HepG2 (cell line): ENCODE measurements around the gene ABHD6. TPM values are rescaled to one million over a fixed set of nuclear protein-coding genes. Genes with fewer than 3 reads are reported as not detected.
A peak's percentile ranks its signal among the peaks of the same experiment; 100 is the strongest.

Source experiments
- FIP1L1 ChIP-seq: fragments of 200-400 bp; formaldehyde crosslinking; IDR thresholded peaks from 2 replicates; pipeline ENCODE4 v1.6.1; 2018; ENCODE audit warnings: low read depth, mild to moderate bottlenecking, low read length, moderate library complexity, borderline replicate concordance; ENCODE audit not compliant: insufficient read depth
- HNRNPLL ChIP-seq: fragments of 200-400 bp; formaldehyde crosslinking; IDR thresholded peaks from 2 replicates; pipeline ENCODE4 v1.6.1; 2017; ENCODE audit warnings: mild to moderate bottlenecking, low read depth, low read length; ENCODE audit not compliant: poor library complexity, severe bottlenecking
- MTF1 ChIP-seq: sonication (generic); formaldehyde crosslinking; IDR thresholded peaks from 2 replicates; pipeline ENCODE4 v1.5.0; 2020; ENCODE audit warnings: missing genetic modification reagents
- SMAD1 ChIP-seq: sonication (generic); formaldehyde crosslinking; IDR thresholded peaks from 2 replicates; pipeline ENCODE4 v1.4.0; 2020; ENCODE audit warnings: missing genetic modification reagents, low read depth, mild to moderate bottlenecking, borderline replicate concordance
- SMYD3 ChIP-seq: sonication (generic); formaldehyde crosslinking; IDR thresholded peaks from 2 replicates; pipeline ENCODE4 v1.8.1; 2023; ENCODE audit warnings: mild to moderate bottlenecking, missing genetic modification reagents
- SOX13 ChIP-seq, 3 experiments: fragments of 450-650 bp in 1 of 3; sonication (generic) in 1 of 3; formaldehyde crosslinking in 1 of 3; IDR thresholded peaks in 2 of 3; conservative IDR thresholded peaks in 1 of 3; 2 replicates each; pipeline versions ENCODE4 v1.5.0 to v1.6.1; 2016 to 2020; ENCODE audit warnings: antibody characterized with exemption in 1 of 3, mild to moderate bottlenecking in 1 of 3, missing compliant biosample characterization in 1 of 3, missing genetic modification reagents in 1 of 3, moderate library complexity in 1 of 3
- ZFP36L1 ChIP-seq: sonication (generic); formaldehyde crosslinking; IDR thresholded peaks from 2 replicates; pipeline ENCODE4 v1.8.0; 2022; ENCODE audit warnings: mild to moderate bottlenecking, missing genetic modification reagents, moderate library complexity
- ZFYVE20 ChIP-seq: sonication (generic); formaldehyde crosslinking; IDR thresholded peaks from 2 replicates; pipeline ENCODE4 v1.8.0; 2023; ENCODE audit warnings: low read depth, mild to moderate bottlenecking, moderate library complexity, missing genetic modification reagents, borderline replicate concordance
- ZNF136 ChIP-seq: sonication (generic); formaldehyde crosslinking; IDR thresholded peaks from 2 replicates; pipeline ENCODE4 v1.8.1; 2022; ENCODE audit warnings: low read depth, mild to moderate bottlenecking, moderate library complexity, missing genetic modification reagents
- ZNF20 ChIP-seq: sonication (generic); formaldehyde crosslinking; IDR thresholded peaks from 2 replicates; pipeline ENCODE4 v1.4.0; 2020; ENCODE audit warnings: mild to moderate bottlenecking, moderate library complexity, missing genetic modification reagents
- ZNF343 ChIP-seq: sonication (generic); formaldehyde crosslinking; IDR thresholded peaks from 2 replicates; pipeline ENCODE4 v1.4.0; 2020; ENCODE audit warnings: mild to moderate bottlenecking, missing genetic modification reagents
- ZNF749 ChIP-seq: sonication (generic); formaldehyde crosslinking; IDR thresholded peaks from 2 replicates; pipeline ENCODE4 v1.8.0; 2022; ENCODE audit warnings: mild to moderate bottlenecking, missing genetic modification reagents, moderate library complexity, borderline replicate concordance
- ZNF780A ChIP-seq: sonication (generic); formaldehyde crosslinking; IDR thresholded peaks from 2 replicates; pipeline ENCODE4 v1.8.0; 2022; ENCODE audit warnings: mild to moderate bottlenecking, missing genetic modification reagents, moderate library complexity
- ZXDC ChIP-seq: sonication (generic); formaldehyde crosslinking; IDR thresholded peaks from 2 replicates; pipeline ENCODE4 v1.5.0; 2020; ENCODE audit warnings: mild to moderate bottlenecking, missing genetic modification reagents
- polyA plus RNA-seq, 8 experiments: library from polyadenylated mRNA; depleted of rRNA in 3 of 8; stranded (reverse) in 7 of 8; unstranded in 1 of 8; fragments of >200 nt; fragmentation: Illumina TruSeq in 4 of 8; extraction: Trizol in 4 of 8; gene quantifications; 2 replicates each; pipeline versions ENCODE4 v1.2.1 to v1.2.3, GENCODE V29; 2011 to 2016; ENCODE audit warnings: low read depth in 4 of 8, missing spikeins in 1 of 8, mixed read lengths in 1 of 8; ENCODE audit not compliant: insufficient read depth in 1 of 8
- total RNA-seq, 5 experiments: library from RNA; depleted of rRNA; stranded (reverse); fragments of >200 nt; fragmentation: Illumina TruSeq; extraction: Trizol; gene quantifications; 2 replicates each; pipeline ENCODE4 v1.2.3, GENCODE V29; 2016; ENCODE audit warnings: low read depth in 1 of 5
- TF ChIP-seq, protein P1 (sequence below): sonication (generic); formaldehyde crosslinking; IDR thresholded peaks from 2 replicates; pipeline ENCODE4 v1.5.1; 2020; ENCODE audit warnings: mild to moderate bottlenecking, missing genetic modification reagents, borderline replicate concordance
- TF ChIP-seq, protein P2 (sequence below): sonication (generic); formaldehyde crosslinking; IDR thresholded peaks from 2 replicates; pipeline ENCODE4 v1.9.0; 2021; ENCODE audit warnings: missing genetic modification reagents, borderline replicate concordance

Gene ABHD6
- total and polyA plus RNA-seq, 2 of the 13 experiments (the other 11 are each of a cell fraction or from before 2014, with no cell fraction given): 9.0 to 17.2 TPM

- no peak for TF ChIP-seq ZNF780A (CRISPR knock-in tag)
- TF ChIP-seq, protein P1, sequence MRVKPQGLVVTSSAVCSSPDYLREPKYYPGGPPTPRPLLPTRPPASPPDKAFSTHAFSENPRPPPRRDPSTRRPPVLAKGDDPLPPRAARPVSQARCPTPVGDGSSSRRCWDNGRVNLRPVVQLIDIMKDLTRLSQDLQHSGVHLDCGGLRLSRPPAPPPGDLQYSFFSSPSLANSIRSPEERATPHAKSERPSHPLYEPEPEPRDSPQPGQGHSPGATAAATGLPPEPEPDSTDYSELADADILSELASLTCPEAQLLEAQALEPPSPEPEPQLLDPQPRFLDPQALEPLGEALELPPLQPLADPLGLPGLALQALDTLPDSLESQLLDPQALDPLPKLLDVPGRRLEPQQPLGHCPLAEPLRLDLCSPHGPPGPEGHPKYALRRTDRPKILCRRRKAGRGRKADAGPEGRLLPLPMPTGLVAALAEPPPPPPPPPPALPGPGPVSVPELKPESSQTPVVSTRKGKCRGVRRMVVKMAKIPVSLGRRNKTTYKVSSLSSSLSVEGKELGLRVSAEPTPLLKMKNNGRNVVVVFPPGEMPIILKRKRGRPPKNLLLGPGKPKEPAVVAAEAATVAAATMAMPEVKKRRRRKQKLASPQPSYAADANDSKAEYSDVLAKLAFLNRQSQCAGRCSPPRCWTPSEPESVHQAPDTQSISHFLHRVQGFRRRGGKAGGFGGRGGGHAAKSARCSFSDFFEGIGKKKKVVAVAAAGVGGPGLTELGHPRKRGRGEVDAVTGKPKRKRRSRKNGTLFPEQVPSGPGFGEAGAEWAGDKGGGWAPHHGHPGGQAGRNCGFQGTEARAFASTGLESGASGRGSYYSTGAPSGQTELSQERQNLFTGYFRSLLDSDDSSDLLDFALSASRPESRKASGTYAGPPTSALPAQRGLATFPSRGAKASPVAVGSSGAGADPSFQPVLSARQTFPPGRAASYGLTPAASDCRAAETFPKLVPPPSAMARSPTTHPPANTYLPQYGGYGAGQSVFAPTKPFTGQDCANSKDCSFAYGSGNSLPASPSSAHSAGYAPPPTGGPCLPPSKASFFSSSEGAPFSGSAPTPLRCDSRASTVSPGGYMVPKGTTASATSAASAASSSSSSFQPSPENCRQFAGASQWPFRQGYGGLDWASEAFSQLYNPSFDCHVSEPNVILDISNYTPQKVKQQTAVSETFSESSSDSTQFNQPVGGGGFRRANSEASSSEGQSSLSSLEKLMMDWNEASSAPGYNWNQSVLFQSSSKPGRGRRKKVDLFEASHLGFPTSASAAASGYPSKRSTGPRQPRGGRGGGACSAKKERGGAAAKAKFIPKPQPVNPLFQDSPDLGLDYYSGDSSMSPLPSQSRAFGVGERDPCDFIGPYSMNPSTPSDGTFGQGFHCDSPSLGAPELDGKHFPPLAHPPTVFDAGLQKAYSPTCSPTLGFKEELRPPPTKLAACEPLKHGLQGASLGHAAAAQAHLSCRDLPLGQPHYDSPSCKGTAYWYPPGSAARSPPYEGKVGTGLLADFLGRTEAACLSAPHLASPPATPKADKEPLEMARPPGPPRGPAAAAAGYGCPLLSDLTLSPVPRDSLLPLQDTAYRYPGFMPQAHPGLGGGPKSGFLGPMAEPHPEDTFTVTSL (CRISPR knock-in tag): no peak
- TF ChIP-seq ZNF749 (CRISPR knock-in tag): no peak
- TF ChIP-seq, protein P2, sequence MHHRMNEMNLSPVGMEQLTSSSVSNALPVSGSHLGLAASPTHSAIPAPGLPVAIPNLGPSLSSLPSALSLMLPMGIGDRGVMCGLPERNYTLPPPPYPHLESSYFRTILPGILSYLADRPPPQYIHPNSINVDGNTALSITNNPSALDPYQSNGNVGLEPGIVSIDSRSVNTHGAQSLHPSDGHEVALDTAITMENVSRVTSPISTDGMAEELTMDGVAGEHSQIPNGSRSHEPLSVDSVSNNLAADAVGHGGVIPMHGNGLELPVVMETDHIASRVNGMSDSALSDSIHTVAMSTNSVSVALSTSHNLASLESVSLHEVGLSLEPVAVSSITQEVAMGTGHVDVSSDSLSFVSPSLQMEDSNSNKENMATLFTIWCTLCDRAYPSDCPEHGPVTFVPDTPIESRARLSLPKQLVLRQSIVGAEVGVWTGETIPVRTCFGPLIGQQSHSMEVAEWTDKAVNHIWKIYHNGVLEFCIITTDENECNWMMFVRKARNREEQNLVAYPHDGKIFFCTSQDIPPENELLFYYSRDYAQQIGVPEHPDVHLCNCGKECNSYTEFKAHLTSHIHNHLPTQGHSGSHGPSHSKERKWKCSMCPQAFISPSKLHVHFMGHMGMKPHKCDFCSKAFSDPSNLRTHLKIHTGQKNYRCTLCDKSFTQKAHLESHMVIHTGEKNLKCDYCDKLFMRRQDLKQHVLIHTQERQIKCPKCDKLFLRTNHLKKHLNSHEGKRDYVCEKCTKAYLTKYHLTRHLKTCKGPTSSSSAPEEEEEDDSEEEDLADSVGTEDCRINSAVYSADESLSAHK (CRISPR knock-in tag): no peak
- TF ChIP-seq ZFP36L1 (CRISPR knock-in tag): no peak; the same call in 1 of the 2 replicates
- no peak for TF ChIP-seq ZNF20 (CRISPR knock-in tag)
- TF ChIP-seq ZNF343 (CRISPR knock-in tag): no peak
- TF ChIP-seq SMAD1: peak; percentile 79; the same call in 1 of the 2 replicates
- TF ChIP-seq FIP1L1: no peak
- TF ChIP-seq MTF1 (CRISPR knock-in tag): no peak
- TF ChIP-seq SOX13 (IDR thresholded peaks at IDR 0.05): no peak
- TF ChIP-seq SOX13 (CRISPR knock-in tag; conservative IDR thresholded peaks at IDR 0.05 in 1 of 2, IDR thresholded peaks at IDR 0.05 in 1 of 2): peak in 1 of 2 experiments; percentile 61; a peak in 2 of 4 replicates
- no peak for TF ChIP-seq ZFYVE20 (CRISPR knock-in tag)
- TF ChIP-seq ZXDC (CRISPR knock-in tag): no peak
- TF ChIP-seq HNRNPLL: peak; percentile 64
- TF ChIP-seq SMYD3 (CRISPR knock-in tag): 0 out of 2 replicates have a peak, but pooled peaks have one; percentile 60
- peak; percentile 67; the same call in 1 of the 2 replicates for TF ChIP-seq ZNF136 (CRISPR knock-in tag)
These were observed 68.5 kb downstream of the ABHD6 start, which contains the start of the genes HTD2 and RPP14 (continued) for GRCh38 chr3:58305882-58306711.
